ENCODE data around the gene SPATA21.

DNA sequence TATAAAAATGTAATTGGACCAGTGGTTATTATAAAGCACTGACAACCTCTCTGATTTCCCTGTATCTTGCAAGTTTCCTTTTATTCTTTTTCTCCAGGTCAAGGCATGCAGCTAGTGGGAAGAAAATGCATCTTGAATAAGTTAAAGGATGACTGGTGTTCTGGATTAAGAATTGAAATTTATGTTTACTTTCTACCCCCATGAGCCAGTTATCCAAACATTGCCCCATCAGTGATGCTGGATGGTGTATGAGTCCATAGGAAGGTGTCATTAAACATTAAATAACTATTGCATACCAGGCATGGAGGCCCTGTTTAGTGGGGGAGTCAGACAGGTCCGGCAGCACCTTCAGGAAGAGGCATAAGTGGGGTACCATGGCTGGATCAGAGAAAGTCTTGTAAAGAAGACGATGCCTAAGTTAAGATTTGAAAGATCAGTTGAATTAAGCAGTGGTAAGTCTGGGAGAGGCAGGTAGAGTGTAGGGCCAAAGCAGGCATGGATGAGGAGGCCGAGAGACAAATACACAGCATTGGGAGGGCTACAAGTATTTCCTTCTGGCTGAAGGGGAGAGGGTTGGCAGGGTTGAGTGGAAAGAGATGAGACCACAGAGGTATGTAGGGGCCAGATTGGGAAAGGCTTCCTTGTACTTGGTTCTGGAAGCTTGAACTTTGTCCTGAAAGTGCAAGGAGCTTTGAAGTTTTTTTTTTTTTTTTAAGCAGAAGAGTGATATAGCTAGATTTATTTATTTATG lies 64.5 kb downstream of the SPATA21 start:
- TF ChIP-seq EZH2 (IDR thresholded peaks at IDR 0.05), result no peak
- no peak for TF ChIP-seq POLR2AphosphoS5 (IDR thresholded peaks at IDR 0.05; ENCODE audit: borderline replicate concordance, low read depth, low read length)
- no peak for TF ChIP-seq FOXP2 (optimal IDR thresholded peaks at IDR 0.05; ENCODE audit: control extremely low read depth, extremely low read length, insufficient read depth)
